Aorta (tissue), 5 donors: Measurements from ENCODE around the gene TMEM116. TPM values are rescaled to one million over a fixed set of nuclear protein-coding genes. Genes with fewer than 3 reads are reported as not detected.

Source experiments
- ATAC-seq: fragments of 200-7000 bp; cut with Tn5 transposase; one replicate; pipeline ENCODE4 v1.9.1; 2022; ENCODE audit warnings: moderate library complexity; ENCODE audit not compliant: low FRiP score
- DNase-seq, 2 donors: peaks; one replicate each; pipeline ENCODE4 v3.0.0-alpha.2; 2020
- H3K27ac ChIP-seq, 2 donors: one replicate each; pipeline ENCODE4 v1.5.1; 2013; ENCODE audit warnings: low read length in 2 of 2, mild to moderate bottlenecking in 2 of 2, moderate library complexity in 2 of 2, control low read depth in 1 of 2, inconsistent platforms in 1 of 2, low read depth in 1 of 2
- H3K27me3 ChIP-seq, 2 donors: one replicate each; pipeline ENCODE4 v1.6.1; 2013; ENCODE audit warnings: control low read depth in 1 of 2, low read length in 1 of 2, mild to moderate bottlenecking in 1 of 2, moderate library complexity in 1 of 2; ENCODE audit not compliant: insufficient read depth in 2 of 2, control insufficient read depth in 1 of 2
- H3K36me3 ChIP-seq, 2 donors: one replicate each; pipeline ENCODE4 v1.6.1; 2013; ENCODE audit warnings: control low read depth in 1 of 2, low read length in 1 of 2, mild to moderate bottlenecking in 1 of 2; ENCODE audit not compliant: insufficient read depth in 2 of 2, control insufficient read depth in 1 of 2
- H3K4me1 ChIP-seq, 2 donors: one replicate each; pipeline ENCODE4 v1.6.1; 2013; ENCODE audit warnings: low read length in 2 of 2, control low read depth in 1 of 2, mild to moderate bottlenecking in 1 of 2, moderate library complexity in 1 of 2; ENCODE audit not compliant: insufficient read depth in 2 of 2, control insufficient read depth in 1 of 2
- H3K4me3 ChIP-seq, 2 donors: one replicate each; pipeline ENCODE4 v1.5.1; 2013; ENCODE audit warnings: low read length in 2 of 2, control low read depth in 1 of 2, mild to moderate bottlenecking in 1 of 2
- H3K9me3 ChIP-seq: one replicate; pipeline ENCODE4 v1.6.1; 2013; ENCODE audit warnings: mild to moderate bottlenecking, low read length; ENCODE audit not compliant: control insufficient read depth
- WGBS, 2 donors: extraction: QIAGEN DNeasy Blood & Tissue Kit; methylation state at CpG; one replicate each; pipeline ENCODE4 v1.1.7; 2013; 5-methylcytosine and 5-hydroxymethylcytosine counted together
- intact Hi-C, 2 donors: fragments of 100-400 bp; cut with DNase I; formaldehyde crosslinking; loops; one replicate each; pipeline versions ENCODE4 v1.14.2 to v1.15.0; 2022
- polyA plus RNA-seq, 2 donors: library from polyadenylated mRNA; stranded (reverse); fragments of 200-250 nt; gene quantifications; one replicate each; pipeline ENCODE4 v1.2.3, GENCODE V29; 2013
- total RNA-seq, 2 donors: library from RNA; stranded (reverse); fragmentation: NEBNext Ultra II Directional; extraction: Animal tissue kit (Norgen Biotek cat#: 25700); gene quantifications; one replicate each; pipeline ENCODE4 v1.2.1, GENCODE V29; 2021
- donor health status: healthy with polysubstance abuse.
- donor health status: Bipolar disorder and iron deficiency.
- donor health status: DM: no; HTN: no; CAD: no.
- donor health status: DM: no; HTN: no; CAD: no.
- donor health status: DM: yes; HTN: yes; CAD: no.

Gene TMEM116
- total and polyA plus RNA-seq, 4 donors: 2.4 to 9.9 (median 9.2) TPM

DNA sequence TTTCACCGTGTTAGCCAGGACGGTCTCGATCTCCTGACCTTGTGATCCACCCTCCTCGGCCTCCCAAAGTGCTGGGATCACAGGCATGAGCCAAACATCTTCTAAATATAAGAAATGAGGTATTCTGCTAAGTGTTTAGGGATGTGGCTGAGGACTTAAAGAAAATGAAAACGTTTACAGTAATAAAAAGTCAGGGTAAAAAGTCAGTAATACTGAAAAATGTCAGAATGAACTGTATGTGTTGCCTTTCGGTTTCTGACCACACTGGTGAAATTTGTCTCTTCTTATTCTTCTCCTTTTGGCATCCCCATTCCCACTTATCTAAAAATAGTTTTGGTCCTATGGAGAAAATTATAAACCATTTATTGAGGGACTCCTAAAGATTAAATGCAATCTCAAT, 20.5 kb downstream of the TMEM116 start:
- ATAC-seq: no peak
- no peaks in the 10 kb centered on the region for H3K27me3 ChIP-seq
- intact Hi-C loops: no loop called here

DNA sequence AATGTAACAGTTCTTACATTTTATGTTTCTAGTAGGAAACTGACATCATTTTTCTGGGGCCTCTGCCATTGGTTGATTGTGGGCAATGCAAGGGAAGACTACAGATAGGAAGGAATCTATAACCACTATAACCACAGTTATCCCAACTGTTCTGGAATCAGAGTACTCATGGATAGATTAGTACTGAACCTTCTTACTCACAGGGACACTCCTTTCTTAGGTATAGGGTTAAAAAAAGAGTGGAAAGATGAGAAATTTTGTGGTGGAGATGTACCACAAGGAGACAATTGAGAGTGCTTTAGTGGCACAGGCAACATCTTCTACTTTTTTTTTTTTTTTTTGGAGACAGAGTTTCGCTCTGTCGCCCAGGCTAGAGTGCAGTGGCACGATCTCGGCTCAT, 21.0 kb downstream of the TMEM116 start:
- ATAC-seq (no peak), DNase-seq (no peak)
- Histone ChIP-seq H3K4me3 (no peak overlapping the region), H3K27me3 (no peaks in the 10 kb centered on the region), H3K36me3 (no peaks in the 10 kb centered on the region), H3K27ac (no peak overlapping the region), H3K4me1 (no peaks in the 10 kb centered on the region), H3K9me3 (no peaks in the 10 kb centered on the region)
- intact Hi-C loops: no loop called here
- WGBS, 2 donors: 97 to 98% methylated on average over 4 of the region's 4 CpGs

More for the DNA sequence above, 20.5 kb downstream of the TMEM116 start:
- Histone ChIP-seq H3K4me1 (no peaks in the 10 kb centered on the region), H3K36me3 (no peaks in the 10 kb centered on the region), H3K9me3 (no peaks in the 10 kb centered on the region), H3K27ac (no peak overlapping the region), H3K4me3 (no peak overlapping the region)
- 81 to 84% methylated on average over 6 of the region's 6 CpGs for WGBS, 2 donors
- no peak for DNase-seq

DNA sequence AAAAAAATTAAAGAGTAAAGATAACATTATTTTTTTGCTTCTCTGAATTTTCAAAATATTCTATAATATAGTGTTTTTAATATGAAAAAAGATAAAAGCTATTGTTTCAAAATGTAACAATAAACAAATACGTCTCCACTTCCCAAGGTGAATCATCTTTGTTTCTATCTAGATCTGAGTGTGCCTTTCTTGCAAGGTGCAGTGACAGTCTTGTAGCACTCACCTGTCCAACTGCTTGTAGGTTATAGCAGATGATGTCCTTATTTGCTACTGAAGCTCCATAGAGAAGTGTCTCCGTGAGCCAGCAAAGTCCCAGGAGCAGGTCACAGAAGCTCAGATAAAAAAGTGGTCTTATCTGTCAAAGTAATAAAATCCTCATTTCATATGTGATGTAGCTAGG, 21.4 kb downstream of the TMEM116 start:
- 94 to 97% methylated on average over 2 of the region's 2 CpGs for WGBS, 2 donors
- intact Hi-C loops: no loop called here
- no peak for ATAC-seq

DNA sequence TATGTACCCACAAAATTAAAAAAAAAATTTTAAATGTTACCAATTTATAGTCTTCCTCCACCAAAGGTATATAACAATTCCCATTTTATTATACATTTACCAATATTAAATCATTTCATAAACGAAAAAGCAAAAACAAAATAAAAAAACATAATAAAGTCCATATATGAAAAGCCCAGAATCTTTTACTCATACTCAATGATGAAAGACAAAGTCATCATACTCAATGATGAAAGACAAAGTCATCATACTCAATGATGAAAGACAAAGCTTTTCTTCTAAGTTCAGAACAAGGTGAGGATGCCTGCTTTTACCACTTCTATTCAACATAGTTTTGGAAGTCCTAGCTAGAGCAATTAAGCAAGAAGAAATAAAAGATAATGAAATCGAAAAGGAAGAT, 28.1 kb downstream of the TMEM116 start:
- Histone ChIP-seq H3K36me3 (no peaks in the 10 kb centered on the region), H3K9me3 (no peaks in the 10 kb centered on the region), H3K27me3 (no peaks in the 10 kb centered on the region), H3K4me1 (no peaks in the 10 kb centered on the region), H3K27ac (no peak overlapping the region), H3K4me3 (no peak overlapping the region)
- WGBS, 2 donors: 79 to 85% methylated on average over 2 of the region's 2 CpGs
- intact Hi-C loops: no loop called here
- ATAC-seq: no peak
- no peak for DNase-seq

More for the DNA sequence above, 21.4 kb downstream of the TMEM116 start:
- H3K27ac ChIP-seq: no peak overlapping the region
- H3K4me1 ChIP-seq: no peaks in the 10 kb centered on the region
- no peak overlapping the region for H3K4me3 ChIP-seq
- H3K27me3 ChIP-seq: no peaks in the 10 kb centered on the region
- no peaks in the 10 kb centered on the region for H3K9me3 ChIP-seq
- H3K36me3 ChIP-seq: no peaks in the 10 kb centered on the region
- DNase-seq: no peak

DNA sequence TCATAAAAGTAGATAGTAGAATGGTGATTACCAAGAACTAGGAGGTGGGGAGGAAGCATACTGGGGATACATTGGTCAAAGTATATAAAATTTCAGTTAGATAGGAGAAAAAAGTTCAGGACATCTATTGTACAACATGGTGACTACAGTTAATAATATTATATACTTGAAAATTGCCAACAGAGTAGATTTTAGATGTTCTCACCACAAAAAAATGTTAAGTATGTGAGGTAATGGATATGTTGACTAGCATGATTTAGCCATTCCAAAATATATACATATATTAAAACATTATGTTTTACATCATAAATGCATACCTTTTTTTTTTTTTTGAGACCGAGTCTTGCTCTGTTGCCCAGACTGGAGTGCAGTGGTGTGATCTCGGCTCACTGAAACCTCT, 31.0 kb downstream of the TMEM116 start:
- 86 to 95% methylated on average over 2 of the region's 2 CpGs for WGBS, 2 donors
- Histone ChIP-seq H3K27ac (no peak overlapping the region), H3K27me3 (no peaks in the 10 kb centered on the region), H3K4me1 (no peaks in the 10 kb centered on the region), H3K9me3 (no peaks in the 10 kb centered on the region), H3K36me3 (no peaks in the 10 kb centered on the region), H3K4me3 (no peak overlapping the region)
- no peak for DNase-seq
- intact Hi-C loops: no loop called here
- ATAC-seq: no peak

DNA sequence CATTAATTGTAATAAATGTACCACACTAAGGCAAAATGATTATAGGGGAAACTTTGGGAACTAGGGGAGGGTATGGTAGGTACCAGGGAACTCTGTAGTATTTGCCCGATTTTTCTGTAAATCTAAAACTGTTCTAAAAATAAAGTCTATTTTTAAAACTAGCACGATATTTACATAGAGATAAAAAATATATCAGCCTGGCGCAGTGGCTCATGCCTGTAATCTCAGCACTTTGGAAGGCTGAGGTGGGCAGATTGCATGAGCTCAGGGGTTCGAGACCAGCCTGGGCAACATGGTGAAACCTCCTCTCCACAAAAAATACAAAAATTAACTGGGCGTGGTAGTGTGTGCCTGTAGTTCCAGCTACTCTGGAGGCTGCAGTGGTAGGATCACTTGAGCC, 32.4 kb downstream of the TMEM116 start:
- H3K9me3 ChIP-seq: no peaks in the 10 kb centered on the region
- DNase-seq (no peak), ATAC-seq (no peak)
- no peak overlapping the region for H3K27ac ChIP-seq
- 26 to 28% methylated on average over 5 of the region's 5 CpGs for WGBS, 2 donors
- H3K4me3 ChIP-seq: no peak overlapping the region
- no peaks in the 10 kb centered on the region for H3K27me3 ChIP-seq
- H3K4me1 ChIP-seq: no peaks in the 10 kb centered on the region
- intact Hi-C loops: no loop called here
- H3K36me3 ChIP-seq: no peaks in the 10 kb centered on the region

DNA sequence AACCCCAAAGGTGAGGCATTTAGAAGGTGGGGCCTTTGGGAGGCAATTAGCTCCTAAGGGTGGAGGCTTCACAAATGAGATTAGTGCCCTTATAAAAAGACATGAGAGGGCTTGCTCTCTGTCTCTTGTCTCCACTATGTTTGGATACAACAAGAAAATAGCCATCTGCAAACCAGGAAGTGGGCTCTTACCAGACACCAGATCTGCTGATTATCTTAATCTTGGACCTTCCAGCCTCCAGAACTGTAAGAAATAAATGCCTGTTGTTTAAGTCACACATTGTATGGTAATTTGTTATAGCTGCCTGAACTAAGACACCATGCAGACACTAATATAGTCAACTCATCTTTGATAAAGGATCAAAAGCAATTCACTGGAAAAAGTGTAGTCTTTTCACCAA, 34.4 kb downstream of the TMEM116 start:
- intact Hi-C loops: no loop called here

DNA sequence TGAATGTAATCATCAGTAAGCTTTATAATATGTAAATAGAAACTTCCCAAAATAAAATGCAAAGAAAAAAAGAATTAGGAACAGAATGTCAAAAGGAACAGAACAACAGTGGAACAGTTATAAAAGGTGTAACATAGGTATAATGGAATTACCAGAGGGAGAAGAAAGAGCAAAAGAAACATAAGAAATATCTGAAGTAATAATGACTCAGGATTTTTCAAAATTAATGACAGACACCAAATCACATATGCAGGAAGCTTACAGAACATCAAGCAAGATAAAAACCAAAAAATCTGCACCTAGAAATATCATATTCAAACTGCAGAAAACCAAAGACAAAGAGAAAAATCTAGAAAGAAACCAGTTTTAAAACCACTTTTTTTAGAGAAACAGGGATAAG, 36.1 kb downstream of the TMEM116 start:
- no peak overlapping the region for H3K4me3 ChIP-seq
- DNase-seq: no peak
- no peak for ATAC-seq

More for the DNA sequence above, 34.4 kb downstream of the TMEM116 start:
- no peak overlapping the region for H3K4me3 ChIP-seq
- no peak for DNase-seq
- H3K9me3 ChIP-seq: no peaks in the 10 kb centered on the region
- H3K4me1 ChIP-seq: no peaks in the 10 kb centered on the region
- no peak overlapping the region for H3K27ac ChIP-seq
- no peak for ATAC-seq
- no peaks in the 10 kb centered on the region for H3K27me3 ChIP-seq
- no peaks in the 10 kb centered on the region for H3K36me3 ChIP-seq

DNA sequence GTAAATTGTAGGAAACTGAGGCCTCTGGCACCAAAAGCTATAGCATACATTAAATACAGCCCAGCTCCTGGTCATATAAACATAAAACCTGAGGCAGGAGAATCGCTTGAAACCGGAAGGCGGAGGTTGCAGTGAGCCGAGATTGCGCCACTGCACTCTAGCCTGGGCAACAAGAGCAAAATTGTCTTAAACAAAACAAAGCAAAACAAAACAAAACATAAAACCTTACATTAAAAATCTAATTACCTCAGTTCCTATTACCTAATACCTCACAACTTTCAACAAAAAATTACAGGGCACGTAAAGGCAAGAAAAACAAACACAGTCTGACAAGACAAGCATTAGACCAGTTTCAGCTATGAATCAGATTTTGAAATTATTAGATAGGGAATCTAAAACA, 36.7 kb downstream of the TMEM116 start:
- 91 to 93% methylated on average over 6 of the region's 6 CpGs for WGBS, 2 donors

More for the DNA sequence above, 36.1 kb downstream of the TMEM116 start:
- Histone ChIP-seq H3K27me3 (no peaks in the 10 kb centered on the region), H3K4me1 (no peaks in the 10 kb centered on the region), H3K9me3 (no peaks in the 10 kb centered on the region), H3K27ac (no peak overlapping the region), H3K36me3 (no peaks in the 10 kb centered on the region)
- intact Hi-C loops: no loop called here

More for the DNA sequence above, 36.7 kb downstream of the TMEM116 start:
- DNase-seq: no peak
- Histone ChIP-seq H3K9me3 (no peaks in the 10 kb centered on the region), H3K27me3 (no peaks in the 10 kb centered on the region), H3K36me3 (no peaks in the 10 kb centered on the region), H3K4me1 (no peaks in the 10 kb centered on the region), H3K27ac (no peak overlapping the region), H3K4me3 (no peak overlapping the region)
- intact Hi-C loops: no loop called here
- ATAC-seq: no peak
